GM18861 (cell line): ENCODE measurements around the gene MTHFS.
"Not testable (repeated sequence)": the region's sequence is repeated elsewhere in the genome, so short reads cannot be mapped to it uniquely, and the experiment has no call there.

ENCODE experiments used
- ATAC-seq: cut with Tn5 transposase; IDR thresholded peaks from one replicate; pipeline ENCODE4 v1.9.1; 2021; ENCODE audit not compliant: unreplicated experiment

MTHFS gene

GRCh38 chr15:79916502-79917132 is 19.8 kb upstream of the MTHFS start:
- ATAC-seq, result no peak

- not testable (repeated sequence) for ATAC-seq
These were observed 19.1 kb upstream of the MTHFS start for GRCh38 chr15:79915776-79916501.

- ATAC-seq, result no peak
These were observed 17.9 kb upstream of the MTHFS start for GRCh38 chr15:79914728-79915127.

GRCh38 chr15:79909556-79910335 is 12.9 kb upstream of the MTHFS start:
- ATAC-seq, result peak; percentile 75

GRCh38 chr15:79904271-79904670 is 7.5 kb upstream of the MTHFS start:
- ATAC-seq, result no peak

GRCh38 chr15:79903626-79904025 is 6.8 kb upstream of the MTHFS start:
- no peak for ATAC-seq

GRCh38 chr15:79903144-79903543 is 6.3 kb upstream of the MTHFS start:
- no peak for ATAC-seq

- ATAC-seq, result no peak
These were observed 5.1 kb upstream of the MTHFS start for GRCh38 chr15:79901958-79902357.

- ATAC-seq, result not testable (repeated sequence)
These were observed 4.1 kb upstream of the MTHFS start for GRCh38 chr15:79900818-79901378.

- no peak for ATAC-seq
These were observed 3.3 kb upstream of the MTHFS start for GRCh38 chr15:79900087-79900486.

- not testable (repeated sequence) for ATAC-seq
These were observed 2.0 kb upstream of the MTHFS start for GRCh38 chr15:79898786-79899185.

- ATAC-seq, result no peak
These were observed 1.6 kb upstream of the MTHFS start for GRCh38 chr15:79898369-79898768.

GRCh38 chr15:79897701-79898113 is 893 bp upstream of the MTHFS start:
- ATAC-seq, result no peak

- no peak for ATAC-seq
These were observed 515 bp upstream of the MTHFS start for GRCh38 chr15:79897380-79897678.

- peak; percentile 23 for ATAC-seq
These were observed 632 bp downstream of the MTHFS start for GRCh38 chr15:79896131-79896633.

GRCh38 chr15:79887054-79887930 is 9.5 kb downstream of the MTHFS start:
- no peak for ATAC-seq

GRCh38 chr15:79886124-79886523 is 10.7 kb downstream of the MTHFS start:
- no peak for ATAC-seq

GRCh38 chr15:79884204-79884596 is 12.6 kb downstream of the MTHFS start:
- ATAC-seq, result no peak

GRCh38 chr15:79883579-79884203 is 13.1 kb downstream of the MTHFS start:
- no peak for ATAC-seq

GRCh38 chr15:79881668-79882067 is 15.1 kb downstream of the MTHFS start:
- no peak for ATAC-seq
